ENCODE measurements around the gene FBXO31.
"Not testable (repeated sequence)": the region's sequence is repeated elsewhere in the genome, so short reads cannot be mapped to it uniquely, and the experiment has no call there.

The FBXO31 gene

GRCh38 chr16:87391950-87392820, 8.6 kb upstream of the FBXO31 start, which contains the start of gene MAP1LC3B:
Gene MAP1LC3B, plus strand, starts transcription at chr16:87392336. Its CDS starts 92 bp downstream, at chr16:87392428.
- TF ChIP-seq CTCF (IDR thresholded peaks at IDR 0.05), result no peak
- peaks cover 0 to 55% (median 29%) of the 10 kb centered on the region in 4 donors for H3K4me1 ChIP-seq
- peak; percentile 95 to 99 for DNase-seq
- intact Hi-C loops (cut with DNase I; ENCODE audit: low total_unique reads), result loop anchor here (2.0 to 10.0 kb wide), 2 partner anchors 101 to 163 kb away; partner anchors contain the start of gene ZCCHC14
- H3K9me3 ChIP-seq, result no peaks in the 10 kb centered on the region
- peak within 1 kb of the TSS; percentile 94 to 99 for H3K27ac ChIP-seq
- H3K4me3 ChIP-seq, result peak within 1 kb of the TSS; percentile 68 to 84
- no peaks in the 10 kb centered on the region for H3K27me3 ChIP-seq
- H3K36me3 ChIP-seq, result no peaks in the 10 kb centered on the region

- H3K9me3 ChIP-seq, result no peaks in the 10 kb centered on the region
- intact Hi-C loops (cut with DNase I; ENCODE audit: low total_unique reads), result loop anchor here (10.0 kb wide), 1 partner anchor 163 kb away; no protein-coding TSS in a partner anchor
- H3K4me3 ChIP-seq, result peak overlapping the region; percentile 68 to 84
- H3K27me3 ChIP-seq, result no peaks in the 10 kb centered on the region
- H3K36me3 ChIP-seq, result no peaks in the 10 kb centered on the region
- peak; percentile 69 to 87 for DNase-seq
- TF ChIP-seq CTCF (IDR thresholded peaks at IDR 0.05), result no peak
- peaks cover 0 to 55% (median 31%) of the 10 kb centered on the region in 4 donors for H3K4me1 ChIP-seq
- peak overlapping the region; percentile 94 to 99 for H3K27ac ChIP-seq
Measured at GRCh38 chr16:87391324-87391949, 7.9 kb upstream of the FBXO31 start.

DNA sequence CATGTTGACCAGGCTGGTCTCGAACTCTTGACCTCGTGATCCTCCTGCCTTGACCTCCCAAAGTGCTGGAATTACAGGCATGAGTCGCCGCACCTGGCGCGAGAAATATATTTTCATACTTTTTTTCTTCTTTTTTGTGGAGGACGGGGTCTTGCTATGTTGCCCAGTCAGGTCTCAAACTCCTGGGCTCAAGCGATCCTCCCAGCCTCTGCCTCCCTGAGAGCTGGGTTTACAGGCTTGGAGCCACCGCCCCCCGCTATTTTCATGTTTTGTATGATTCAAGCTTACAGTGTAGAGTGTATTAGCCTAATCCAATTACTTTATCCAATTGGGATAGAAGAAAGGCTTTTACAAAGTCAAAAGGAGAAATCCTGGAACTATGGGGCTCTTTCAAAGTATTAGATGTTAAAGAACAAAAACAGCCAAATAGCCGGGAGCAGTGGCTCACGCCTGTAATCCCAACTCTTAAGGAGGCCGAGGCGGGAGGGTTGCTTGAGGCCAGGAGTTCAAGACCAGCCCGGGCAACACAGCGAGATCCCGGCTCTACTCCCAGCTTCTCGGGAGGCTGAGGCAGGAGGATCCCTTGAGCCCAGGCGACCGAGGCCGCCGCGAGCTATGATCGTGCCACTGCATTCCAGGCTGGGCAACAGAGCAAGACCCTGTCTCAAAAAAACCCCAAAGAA, 7.2 kb upstream of the FBXO31 start:
- no peak for TF ChIP-seq CTCF (IDR thresholded peaks at IDR 0.05)
- Histone ChIP-seq H3K27ac (peak overlapping the region; percentile 94 to 99), H3K4me1 (peaks cover 0 to 50% (median 31%) of the 10 kb centered on the region in 4 donors), H3K36me3 (no peaks in the 10 kb centered on the region), H3K4me3 (peak overlapping the region in 1 of 2 donors; percentile 68), H3K9me3 (no peaks in the 10 kb centered on the region), H3K27me3 (no peaks in the 10 kb centered on the region)
- intact Hi-C loops (cut with DNase I; ENCODE audit: low total_unique reads), result loop anchor here (10.0 kb wide), 1 partner anchor 164 kb away; no protein-coding TSS in a partner anchor
- peak in 1 of 2 donors; percentile 68 for DNase-seq

DNA sequence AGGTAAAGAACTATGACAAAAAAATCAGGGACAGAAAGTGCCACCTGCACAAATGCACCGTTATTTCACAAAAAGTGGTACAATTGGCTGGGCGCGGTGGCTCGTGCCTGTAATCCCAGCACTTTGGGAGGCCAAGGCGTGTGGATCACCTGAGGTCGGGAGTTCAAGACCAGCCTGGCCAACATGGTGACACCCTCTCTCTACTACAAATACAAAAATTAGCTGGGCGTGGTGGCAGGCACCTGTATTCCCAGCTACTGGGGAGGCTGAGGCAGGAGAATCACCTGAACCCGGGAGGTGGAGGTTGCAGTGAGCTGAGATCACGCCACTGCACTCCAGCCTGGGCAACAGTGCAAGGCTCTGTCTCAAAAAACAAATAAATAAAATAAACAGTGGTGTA, 6.3 kb upstream of the FBXO31 start:
- not testable (repeated sequence) for H3K4me3 ChIP-seq, H3K36me3 ChIP-seq, H3K27me3 ChIP-seq, H3K27ac ChIP-seq, H3K9me3 ChIP-seq
- H3K4me1 ChIP-seq, result peaks cover 0 to 45% (median 31%) of the 10 kb centered on the region in 4 donors
- intact Hi-C loops (cut with DNase I; ENCODE audit: low total_unique reads), result loop anchor here (10.0 kb wide), 2 partner anchors 165 to 1835 kb away; no protein-coding TSS in a partner anchor
- DNase-seq, result peak in 1 of 2 donors; percentile 34

DNA sequence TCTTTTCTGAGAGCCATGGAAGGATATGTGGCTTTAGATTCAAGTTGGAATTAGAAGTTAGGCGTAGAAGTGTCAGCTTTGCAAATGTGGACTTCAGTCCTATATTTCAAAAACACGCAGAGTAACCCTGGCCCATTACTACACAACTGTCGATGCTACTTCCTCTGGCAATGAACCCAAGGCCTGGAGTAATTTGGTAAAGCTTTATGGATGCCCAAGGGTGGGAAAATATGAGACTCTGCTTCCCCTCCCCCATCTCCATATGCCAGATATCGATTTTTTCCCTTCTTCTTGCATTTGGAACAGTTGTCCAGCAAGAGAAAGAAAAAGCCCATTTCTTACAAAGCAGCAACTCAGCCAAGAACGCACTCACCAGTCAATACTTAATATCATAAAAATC, 5.7 kb upstream of the FBXO31 start:
- Histone ChIP-seq H3K4me3 (no peak overlapping the region), H3K27me3 (no peaks in the 10 kb centered on the region), H3K27ac (peak overlapping the region in 1 of 2 donors; percentile 82), H3K4me1 (peaks cover 0 to 44% (median 30%) of the 10 kb centered on the region in 4 donors), H3K36me3 (no peaks in the 10 kb centered on the region), H3K9me3 (no peaks in the 10 kb centered on the region)
- TF ChIP-seq CTCF (IDR thresholded peaks at IDR 0.05), result no peak
- no peak for DNase-seq
- intact Hi-C loops (cut with DNase I; ENCODE audit: low total_unique reads), result loop anchor here (10.0 kb wide), 1 partner anchor 1834 kb away; no protein-coding TSS in a partner anchor
